ENCODE data around the gene PTPN14. TPM values are rescaled to one million over a fixed set of nuclear protein-coding genes. Genes with fewer than 3 reads are reported as not detected.

PTPN14 gene
- total RNA-seq, 1 experiment from 2014 or later: 76.4 TPM

DNA sequence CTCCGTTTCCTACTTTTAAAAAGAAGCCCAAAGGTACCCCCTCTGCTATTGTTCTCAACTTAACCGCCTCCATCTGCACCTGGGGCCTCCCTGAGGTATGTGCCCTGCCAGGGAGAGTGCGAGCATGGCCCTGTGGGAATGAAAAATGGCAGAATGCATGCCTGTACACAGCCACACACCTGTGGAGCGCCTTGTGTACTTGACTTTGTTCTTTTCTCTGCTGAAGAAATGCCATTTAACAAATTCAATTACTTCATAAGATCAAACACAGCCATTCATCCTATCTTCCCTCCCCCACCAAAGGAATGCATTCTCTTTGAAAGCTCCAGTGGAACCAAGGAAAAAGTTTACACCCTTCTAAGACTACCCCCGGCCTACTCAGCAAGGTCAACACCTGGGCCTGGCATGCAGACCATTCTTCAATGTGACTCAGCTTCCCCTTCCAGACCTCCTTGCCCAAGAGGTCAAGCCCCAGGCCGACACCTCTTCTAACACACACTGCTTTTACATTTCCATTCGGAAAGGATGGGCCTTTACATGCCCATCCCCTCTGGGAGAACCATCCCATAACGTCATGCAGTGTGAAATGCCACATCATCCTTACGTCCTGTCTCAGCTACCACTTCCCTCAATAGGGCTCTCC lies 146.7 kb downstream of the PTPN14 start:
- WGBS (ENCODE audit: extremely low coverage, insufficient read length, low lambda C conversion rate): no CpG with 5 or more reads among the region's 9 CpGs
- no peaks in the 10 kb centered on the region for H4K20me1 ChIP-seq (ENCODE audit: control insufficient read depth, insufficient read depth, insufficient read length)
- no peak overlapping the region for H3K4me3 Mint-ChIP-seq
- peaks cover 33 to 35% of the 10 kb centered on the region in 2 experiments for H3K4me1 Mint-ChIP-seq
- no peak overlapping the region for H4K5ac ChIP-seq (ENCODE audit: insufficient read length, low read depth, low read length)
- H2BK5ac ChIP-seq (ENCODE audit: insufficient read length, low read length): peak overlapping the region; percentile 1
- no peak overlapping the region for H4K91ac ChIP-seq (ENCODE audit: insufficient read length, low read depth, low read length)
- no peak overlapping the region for H3K56ac ChIP-seq (ENCODE audit: insufficient read length, low read depth, low read length)
- no peak overlapping the region for H4K8ac ChIP-seq (replicated peaks; ENCODE audit: insufficient read length, low read depth, low read length)
- peak overlapping the region; percentile 84 for H3K27ac ChIP-seq (ENCODE audit: insufficient read length, low read depth, low read length)
- no peak overlapping the region for H2AFZ ChIP-seq (ENCODE audit: low read length)
- no peaks in the 10 kb centered on the region for H3K27me3 Mint-ChIP-seq (ENCODE audit: low read depth)
- no peak overlapping the region for H3K4ac ChIP-seq (ENCODE audit: low read depth, low read length)
- H3K9me3 ChIP-seq (ENCODE audit: control insufficient read depth, low read depth, low read length): no peaks in the 10 kb centered on the region
- no peak overlapping the region for H2BK15ac ChIP-seq (ENCODE audit: low read depth, low read length)
- no peak overlapping the region for H3T11ph ChIP-seq (ENCODE audit: low read length)
- TF ChIP-seq, protein P1, sequence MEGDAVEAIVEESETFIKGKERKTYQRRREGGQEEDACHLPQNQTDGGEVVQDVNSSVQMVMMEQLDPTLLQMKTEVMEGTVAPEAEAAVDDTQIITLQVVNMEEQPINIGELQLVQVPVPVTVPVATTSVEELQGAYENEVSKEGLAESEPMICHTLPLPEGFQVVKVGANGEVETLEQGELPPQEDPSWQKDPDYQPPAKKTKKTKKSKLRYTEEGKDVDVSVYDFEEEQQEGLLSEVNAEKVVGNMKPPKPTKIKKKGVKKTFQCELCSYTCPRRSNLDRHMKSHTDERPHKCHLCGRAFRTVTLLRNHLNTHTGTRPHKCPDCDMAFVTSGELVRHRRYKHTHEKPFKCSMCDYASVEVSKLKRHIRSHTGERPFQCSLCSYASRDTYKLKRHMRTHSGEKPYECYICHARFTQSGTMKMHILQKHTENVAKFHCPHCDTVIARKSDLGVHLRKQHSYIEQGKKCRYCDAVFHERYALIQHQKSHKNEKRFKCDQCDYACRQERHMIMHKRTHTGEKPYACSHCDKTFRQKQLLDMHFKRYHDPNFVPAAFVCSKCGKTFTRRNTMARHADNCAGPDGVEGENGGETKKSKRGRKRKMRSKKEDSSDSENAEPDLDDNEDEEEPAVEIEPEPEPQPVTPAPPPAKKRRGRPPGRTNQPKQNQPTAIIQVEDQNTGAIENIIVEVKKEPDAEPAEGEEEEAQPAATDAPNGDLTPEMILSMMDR (conservative IDR thresholded peaks at IDR 0.05): no peak
- H3K36me3 Mint-ChIP-seq (ENCODE audit: insufficient read depth in 1 of 3, low read depth in 3 of 3): peaks cover 0 to 21% (median 13%) of the 10 kb centered on the region in 3 experiments; a peak in 4 of 7 replicates
- no peaks in the 10 kb centered on the region for H3K79me1 ChIP-seq (ENCODE audit: insufficient read depth, low read depth, low read length, poor library complexity, severe bottlenecking)
- no peak overlapping the region for H3K9ac ChIP-seq (ENCODE audit: extremely low read depth, insufficient read length, low read length)
- no peaks in the 10 kb centered on the region for H3K27me3 ChIP-seq (ENCODE audit: insufficient read depth, low read length)
- H3K14ac ChIP-seq (ENCODE audit: insufficient read depth, low read length): no peak overlapping the region
- no peaks in the 10 kb centered on the region for H3K79me2 ChIP-seq (ENCODE audit: insufficient read depth, low read length)
- no peaks in the 10 kb centered on the region for H3K9me3 Mint-ChIP-seq
- no peaks in the 10 kb centered on the region for H3K23me2 ChIP-seq (ENCODE audit: insufficient read length, low read depth, low read length, poor library complexity, severe bottlenecking)
- H3K18ac ChIP-seq (ENCODE audit: insufficient read length, low read depth, low read length): peak overlapping the region; percentile 16
- H2BK20ac ChIP-seq (ENCODE audit: low read depth, low read length, poor library complexity, severe bottlenecking): no peak overlapping the region
- no peak overlapping the region for H2AK5ac ChIP-seq (ENCODE audit: insufficient read length, low read length)
- peaks cover 10% of the 10 kb centered on the region for H3K4me1 ChIP-seq (ENCODE audit: insufficient read depth, low read length)
- H3K27ac Mint-ChIP-seq: peak overlapping the region; percentile 80 to 95 (median 93)
- H3K4me2 ChIP-seq (ENCODE audit: insufficient read depth, insufficient read length, low read length): no peak overlapping the region
- peak; percentile 77 for DNase-seq
- H2BK120ac ChIP-seq (ENCODE audit: low read depth, low read length, poor library complexity, severe bottlenecking): no peak overlapping the region
- H3K23ac ChIP-seq (ENCODE audit: insufficient read length, low read depth, low read length): no peak overlapping the region
- H2BK12ac ChIP-seq (ENCODE audit: insufficient read length, low read depth, low read length): peak overlapping the region; percentile 12
